Activated CD4-positive, alpha-beta T cell treated with anti-CD3 and anti-CD28 coated beads, Interleukin-2, amount 50 U/mL, for 16 hours (primary cell): ENCODE results near the gene RLBP1.

Experiments used
- DNase-seq: peaks from one replicate; pipeline ENCODE4 v3.0.0-alpha.2; 2020

The RLBP1 gene

GRCh38 chr15:89177633-89178306 is 43.6 kb downstream of the RLBP1 start:
- DNase-seq = peak; percentile 75

GRCh38 chr15:89177116-89177515 is 44.3 kb downstream of the RLBP1 start:
- DNase-seq = no peak

- DNase-seq = no peak
Observed at GRCh38 chr15:89175617-89176191, 45.7 kb downstream of the RLBP1 start.

- no peak for DNase-seq
Observed at GRCh38 chr15:89174476-89174875, 46.9 kb downstream of the RLBP1 start.

- DNase-seq = no peak
Observed at GRCh38 chr15:89172921-89173320, 48.5 kb downstream of the RLBP1 start.

- peak; percentile 35 for DNase-seq
Observed at GRCh38 chr15:89171136-89172072, 50.0 kb downstream of the RLBP1 start.

GRCh38 chr15:89170364-89170763 is 51.0 kb downstream of the RLBP1 start:
- DNase-seq = no peak

- DNase-seq = no peak
Observed at GRCh38 chr15:89168316-89168833, 53.0 kb downstream of the RLBP1 start.

GRCh38 chr15:89167267-89168176 is 53.9 kb downstream of the RLBP1 start:
- DNase-seq = peak; percentile 78

- DNase-seq = no peak
Observed at GRCh38 chr15:89165677-89166076, 55.7 kb downstream of the RLBP1 start.

GRCh38 chr15:89164712-89165211 is 56.6 kb downstream of the RLBP1 start:
- DNase-seq = no peak

GRCh38 chr15:89163271-89164055 is 57.9 kb downstream of the RLBP1 start:
- no peak for DNase-seq

- DNase-seq = no peak
Observed at GRCh38 chr15:89161666-89162065, 59.7 kb downstream of the RLBP1 start.
